ENCODE results near the gene SENP1. TPM values are rescaled to one million over a fixed set of nuclear protein-coding genes. Genes with fewer than 3 reads are reported as not detected.

The SENP1 gene
- total and polyA plus RNA-seq, 11 donors, result 2.1 to 13.6 (median 8.6) TPM

- peaks cover 0 to 100% (median 79%) of the 10 kb centered on the region in 9 donors for H3K36me3 ChIP-seq
- H3K4me3 ChIP-seq, result no peak overlapping the region
- intact Hi-C loops (cut with DNase I), result no loop called here
- no peak for TF ChIP-seq POLR2A (IDR thresholded peaks at IDR 0.05)
- TF ChIP-seq, protein P1, sequence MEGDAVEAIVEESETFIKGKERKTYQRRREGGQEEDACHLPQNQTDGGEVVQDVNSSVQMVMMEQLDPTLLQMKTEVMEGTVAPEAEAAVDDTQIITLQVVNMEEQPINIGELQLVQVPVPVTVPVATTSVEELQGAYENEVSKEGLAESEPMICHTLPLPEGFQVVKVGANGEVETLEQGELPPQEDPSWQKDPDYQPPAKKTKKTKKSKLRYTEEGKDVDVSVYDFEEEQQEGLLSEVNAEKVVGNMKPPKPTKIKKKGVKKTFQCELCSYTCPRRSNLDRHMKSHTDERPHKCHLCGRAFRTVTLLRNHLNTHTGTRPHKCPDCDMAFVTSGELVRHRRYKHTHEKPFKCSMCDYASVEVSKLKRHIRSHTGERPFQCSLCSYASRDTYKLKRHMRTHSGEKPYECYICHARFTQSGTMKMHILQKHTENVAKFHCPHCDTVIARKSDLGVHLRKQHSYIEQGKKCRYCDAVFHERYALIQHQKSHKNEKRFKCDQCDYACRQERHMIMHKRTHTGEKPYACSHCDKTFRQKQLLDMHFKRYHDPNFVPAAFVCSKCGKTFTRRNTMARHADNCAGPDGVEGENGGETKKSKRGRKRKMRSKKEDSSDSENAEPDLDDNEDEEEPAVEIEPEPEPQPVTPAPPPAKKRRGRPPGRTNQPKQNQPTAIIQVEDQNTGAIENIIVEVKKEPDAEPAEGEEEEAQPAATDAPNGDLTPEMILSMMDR (IDR thresholded peaks at IDR 0.05), result no peak
- H3K27ac ChIP-seq, result peak overlapping the region in 10 of 12 donors; percentile 8 to 70 (median 32)
- peaks cover 0 to 54% (median 16%) of the 10 kb centered on the region in 12 donors for H3K4me1 ChIP-seq
- WGBS, 4 donors, result 53 to 60% (median 58%) methylated on average over 2 of the region's 2 CpGs
- H3K27me3 ChIP-seq, result no peaks in the 10 kb centered on the region
- ATAC-seq (peak; percentile 29 to 52 (median 44)), DNase-seq (peak in 1 of 5 donors; percentile 29)
- H3K9me3 ChIP-seq, result no peaks in the 10 kb centered on the region
Measured at GRCh38 chr12:48131517-48131916, 25.6 kb upstream of the SENP1 start.

GRCh38 chr12:48129376-48129775 is 23.5 kb upstream of the SENP1 start:
- Histone ChIP-seq H3K9me3 (no peaks in the 10 kb centered on the region), H3K36me3 (peaks cover 0 to 98% (median 64%) of the 10 kb centered on the region in 9 donors), H3K27me3 (no peaks in the 10 kb centered on the region), H3K27ac (peak overlapping the region in 6 of 12 donors; percentile 6 to 70 (median 26)), H3K4me1 (peaks cover 0 to 65% (median 18%) of the 10 kb centered on the region in 12 donors), H3K4me3 (no peak overlapping the region)
- 43 to 62% (median 53%) methylated on average over 1 of the region's 1 CpG for WGBS, 4 donors
- intact Hi-C loops (cut with DNase I), result no loop called here
- ATAC-seq (no peak), DNase-seq (no peak)
- TF ChIP-seq, protein P1 (IDR thresholded peaks at IDR 0.05), result no peak

- H3K4me3 ChIP-seq, result no peak overlapping the region
- no peak for TF ChIP-seq POLR2A (IDR thresholded peaks at IDR 0.05)
- TF ChIP-seq, protein P1 (IDR thresholded peaks at IDR 0.05), result no peak
- no peaks in the 10 kb centered on the region for H3K9me3 ChIP-seq
- DNase-seq (no peak), ATAC-seq (no peak)
- peak overlapping the region in 3 of 12 donors; percentile 6 to 86 (median 6) for H3K27ac ChIP-seq
- peaks cover 0 to 98% (median 58%) of the 10 kb centered on the region in 9 donors for H3K36me3 ChIP-seq
- H3K27me3 ChIP-seq, result no peaks in the 10 kb centered on the region
- H3K4me1 ChIP-seq, result peaks cover 0 to 66% (median 18%) of the 10 kb centered on the region in 12 donors
- intact Hi-C loops (cut with DNase I), result no loop called here
- WGBS, 4 donors, result 91 to 93% (median 93%) methylated on average over 1 of the region's 1 CpG
Measured at GRCh38 chr12:48128800-48129199, 22.9 kb upstream of the SENP1 start.

DNA sequence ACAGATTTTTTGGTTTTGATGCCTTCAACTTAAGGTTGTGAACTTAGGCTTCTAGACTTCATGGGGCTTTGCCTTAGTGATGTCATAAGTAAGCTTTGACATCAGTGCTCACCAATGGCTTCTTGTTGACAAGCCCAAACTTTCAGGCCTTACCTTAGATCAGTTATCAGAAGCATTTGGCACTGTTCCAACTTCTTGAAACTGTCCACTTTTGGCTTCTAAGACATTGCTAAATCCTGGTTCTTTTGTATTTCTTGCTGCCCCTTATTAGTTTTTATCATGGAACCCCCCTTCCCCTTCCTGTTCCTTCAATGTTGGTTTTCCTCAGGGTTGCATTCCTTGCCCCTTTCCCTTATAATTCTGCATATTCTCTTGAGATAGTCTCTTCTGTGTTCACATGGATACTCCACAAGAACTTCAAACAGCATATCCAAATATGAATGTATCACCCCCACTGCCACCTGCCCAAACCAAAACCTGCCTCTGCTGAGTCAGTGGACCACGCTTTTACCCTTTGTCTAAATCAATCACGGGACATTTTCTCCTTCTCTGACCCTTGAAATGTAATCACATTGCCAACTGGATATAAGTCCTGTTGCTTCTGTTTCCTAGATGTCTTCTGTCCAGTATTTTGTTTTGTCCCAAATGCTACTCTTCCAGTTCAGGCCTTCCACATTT is 21.2 kb upstream of the SENP1 start:
- DNase-seq (no peak), ATAC-seq (no peak)
- H3K27me3 ChIP-seq, result no peaks in the 10 kb centered on the region
- H3K27ac ChIP-seq, result peak overlapping the region in 11 of 12 donors; percentile 24 to 95 (median 66)
- peaks cover 0 to 72% (median 18%) of the 10 kb centered on the region in 12 donors for H3K4me1 ChIP-seq
- peak overlapping the region in 1 of 12 donors; percentile 28 for H3K4me3 ChIP-seq
- no peak for TF ChIP-seq POLR2A (IDR thresholded peaks at IDR 0.05)
- TF ChIP-seq, protein P1 (IDR thresholded peaks at IDR 0.05), result no peak
- H3K9me3 ChIP-seq, result no peaks in the 10 kb centered on the region
- WGBS, 4 donors, result 55 to 71% (median 57%) methylated on average over 2 of the region's 2 CpGs
- intact Hi-C loops (cut with DNase I), result no loop called here
- peaks cover 0 to 94% (median 51%) of the 10 kb centered on the region in 9 donors for H3K36me3 ChIP-seq

All from heart left ventricle (tissue), 16 donors.